HCT116 (cell line): ENCODE data around the gene PAPPA2. TPM values are rescaled to one million over a fixed set of nuclear protein-coding genes. Genes with fewer than 3 reads are reported as not detected.

Experiments used
- ATAC-seq: fragments of 200-7000 bp; cut with Tn5 transposase; 2 replicates; pipeline ENCODE4 v1.9.1; 2020; ENCODE audit warnings: mild to moderate bottlenecking, moderate library complexity
- BruUV-seq: library from RNA; stranded (reverse); fragments of 400-500 nt; replicated peaks from 2 replicates; lab custom pipeline; 2021; lab: Mats Ljungman, UMichigan
- CTCF ChIA-PET: fragments of 300-600 bp; sonication (Branson Sonifier 250); formaldehyde crosslinking; loops from one replicate; lab custom pipeline; 2021; ENCODE audit warnings: antibody characterized with exemption; lab: Charles Lee
- POLR2A ChIA-PET: fragments of 300-600, 350-600 bp; sonication (Branson Sonifier 250); formaldehyde crosslinking; loops from one replicate; lab custom pipeline; 2021; ENCODE audit warnings: antibody characterized with exemption; lab: Charles Lee
- RAD21 ChIA-PET, 2 experiments: fragments of 300-600 bp; sonication (Branson Sonifier 250); formaldehyde crosslinking; loops; one replicate each; lab custom pipeline; 2023; ENCODE audit warnings: low total read pairs in 2 of 2; ENCODE audit not compliant: uncharacterized antibody in 2 of 2, unreplicated experiment in 2 of 2, low non-redundant PET in 1 of 2; lab: Charles Lee
- DNase-seq: peaks from one replicate; pipeline ENCODE4 v3.0.0-alpha.2; 2010; ENCODE audit warnings: low read depth, low spot score
- H2AFZ ChIP-seq: fragments of 200-600 bp; shearing (Covaris generic), sonication (generic); 2 replicates; pipeline ENCODE4 v1.6.1; 2017; ENCODE audit warnings: low read depth, mixed run types, mixed read lengths, antibody characterized with exemption, low read length; ENCODE audit not compliant: poor library complexity, severe bottlenecking
- H3K27ac ChIP-seq: 2 replicates; pipeline ENCODE4 v1.5.1; 2012; ENCODE audit warnings: low read depth, low read length
- H3K27me3 ChIP-seq: fragments of 200-600 bp; sonication (generic); 2 replicates; pipeline ENCODE4 v1.6.1; 2016; ENCODE audit warnings: mixed run types, low read length, mixed read lengths; ENCODE audit not compliant: insufficient read depth
- H3K36me3 ChIP-seq, 2 experiments: fragments of 200-500 bp in 1 of 2; fragments of 200-600 bp in 1 of 2; sonication (Bioruptor generic) in 1 of 2; sonication (generic) in 1 of 2; 2 replicates each; pipeline versions ENCODE4 v1.5.1 to v1.6.1; 2014 to 2016; ENCODE audit warnings: low read length in 2 of 2, inconsistent platforms in 1 of 2, mixed read lengths in 1 of 2, mixed run types in 1 of 2; ENCODE audit not compliant: insufficient read depth in 2 of 2, control insufficient read depth in 1 of 2
- H3K4me1 ChIP-seq, 2 experiments: fragments of 200-600 bp in 1 of 2; sonication (generic) in 1 of 2; 2 replicates each; pipeline versions ENCODE4 v1.5.1 to v1.6.1; 2012 to 2017; ENCODE audit warnings: low read length in 2 of 2, inconsistent platforms in 1 of 2, mild to moderate bottlenecking in 1 of 2, mixed read lengths in 1 of 2, mixed run types in 1 of 2, moderate library complexity in 1 of 2; ENCODE audit not compliant: insufficient read depth in 2 of 2, control insufficient read depth in 1 of 2
- H3K4me2 ChIP-seq: fragments of 200-600 bp; sonication (generic); 2 replicates; pipeline ENCODE4 v1.6.1; 2017; ENCODE audit warnings: mixed run types, low read length, mixed read lengths
- H3K4me3 ChIP-seq, 2 experiments: fragments of 200-600 bp in 1 of 2; sonication (generic) in 1 of 2; replicated peaks in 1 of 2; 2 replicates each; pipeline ENCODE4 v1.5.1; 2011 to 2016; ENCODE audit warnings: low read length in 2 of 2, control low read depth in 1 of 2, low read depth in 1 of 2, mild to moderate bottlenecking in 1 of 2, mixed read lengths in 1 of 2, mixed run types in 1 of 2
- H3K79me2 ChIP-seq: fragments of 200-600 bp; sonication (generic); 2 replicates; pipeline ENCODE4 v1.6.1; 2017; ENCODE audit warnings: mild to moderate bottlenecking, mixed run types, low read length, moderate library complexity, mixed read lengths; ENCODE audit not compliant: insufficient read depth
- H3K9ac ChIP-seq: fragments of 200-600 bp; sonication (generic); 2 replicates; pipeline ENCODE4 v1.6.1; 2016; ENCODE audit warnings: low read length, mixed read lengths
- H3K9me2 ChIP-seq: fragments of 200-600 bp; sonication (generic), shearing (Covaris generic); 2 replicates; pipeline ENCODE4 v1.6.1; 2017; ENCODE audit warnings: mixed run types, mild to moderate bottlenecking, moderate library complexity; ENCODE audit not compliant: insufficient read depth
- H3K9me3 ChIP-seq, 2 experiments: fragments of 200-500 bp in 1 of 2; fragments of 200-600 bp in 1 of 2; sonication (Bioruptor generic) in 1 of 2; sonication (generic) in 1 of 2; 2 replicates each; pipeline ENCODE4 v1.6.1; 2014 to 2017; ENCODE audit warnings: low read length in 2 of 2, mixed read lengths in 2 of 2, inconsistent platforms in 1 of 2, low read depth in 1 of 2, mild to moderate bottlenecking in 1 of 2, mixed run types in 1 of 2, moderate library complexity in 1 of 2; ENCODE audit not compliant: control insufficient read depth in 1 of 2, insufficient read depth in 1 of 2
- H4K20me1 ChIP-seq: fragments of 200-600 bp; sonication (generic), shearing (Covaris generic); 2 replicates; pipeline ENCODE4 v1.6.1; 2017; ENCODE audit warnings: mixed run types, mild to moderate bottlenecking, moderate library complexity; ENCODE audit not compliant: insufficient read depth
- ATF3 ChIP-seq: IDR thresholded peaks from 2 replicates; pipeline ENCODE4 v1.6.1; 2012
- CBX3 ChIP-seq: IDR thresholded peaks from 2 replicates; pipeline ENCODE4 v1.6.1; 2012; ENCODE audit warnings: low read depth
- ELF1 ChIP-seq: IDR thresholded peaks from 2 replicates; pipeline ENCODE4 v1.6.1; 2012; ENCODE audit warnings: low read depth, borderline replicate concordance
- EZH2 ChIP-seq: fragments of 200-600 bp; sonication (generic); IDR thresholded peaks from 2 replicates; pipeline ENCODE4 v1.6.1; 2017; ENCODE audit warnings: antibody characterized with exemption, mixed run types
- JUND ChIP-seq: IDR thresholded peaks from 2 replicates; pipeline ENCODE4 v1.6.1; 2012
- POLR2AphosphoS5 ChIP-seq: IDR thresholded peaks from 2 replicates; pipeline ENCODE4 v1.6.1; 2011; ENCODE audit warnings: mild to moderate bottlenecking, low read depth, low read length, moderate library complexity
- SIN3A ChIP-seq: IDR thresholded peaks from 2 replicates; pipeline ENCODE4 v1.6.1; 2012; ENCODE audit warnings: low read depth
- SP1 ChIP-seq: IDR thresholded peaks from 2 replicates; pipeline ENCODE4 v1.6.1; 2012; ENCODE audit warnings: low read depth
- TCF7L2 ChIP-seq: IDR thresholded peaks from 2 replicates; pipeline ENCODE4 v1.7.0; 2011; ENCODE audit warnings: borderline replicate concordance, inconsistent platforms; ENCODE audit not compliant: insufficient read depth, insufficient read length; ENCODE audit errors: extremely low read depth
- ZBTB33 ChIP-seq: IDR thresholded peaks from 2 replicates; pipeline ENCODE4 v1.6.1; 2011; ENCODE audit warnings: mild to moderate bottlenecking, low read length, moderate library complexity; ENCODE audit not compliant: insufficient replicate concordance; ENCODE audit errors: extremely low read depth
- ZNF274 ChIP-seq: fragments of 200-500 bp; sonication (Bioruptor generic); IDR thresholded peaks from 2 replicates; pipeline ENCODE4 v1.6.1; 2014; ENCODE audit warnings: mild to moderate bottlenecking, low read depth, low read length, inconsistent platforms
- intact Hi-C: fragments of 100-400 bp; cut with micrococcal nuclease; formaldehyde crosslinking; loops from 2 replicates; pipeline ENCODE4 v1.10.0; 2022
- total RNA-seq: library from RNA; stranded (reverse); gene quantifications from one replicate; pipeline ENCODE4 v1.2.1, GENCODE V29; 2021; ENCODE audit not compliant: unreplicated experiment

The PAPPA2 gene
- total RNA-seq, 1 experiment from 2014 or later = not detected

- ChIA-PET CTCF (no interaction called here), POLR2A (no interaction called here)
Observed at GRCh38 chr1:176885341-176885740, 422.4 kb downstream of the PAPPA2 start.

More at GRCh38 chr1:176885341-176885740, 422.4 kb downstream of the PAPPA2 start:
- no peak for TF ChIP-seq EZH2
- no peak for TF ChIP-seq POLR2AphosphoS5
- no peak for TF ChIP-seq JUND
- TF ChIP-seq ZBTB33 = no peak
- no peak for TF ChIP-seq ELF1
- TF ChIP-seq TCF7L2 = no peak
- no peak for TF ChIP-seq ATF3
- no peak for TF ChIP-seq SIN3A
- no peak for TF ChIP-seq SP1
- TF ChIP-seq ZNF274 = no peak
- no peak for TF ChIP-seq CBX3
- Histone ChIP-seq H4K20me1 (no peaks in the 10 kb centered on the region), H3K9ac (no peak overlapping the region), H3K4me1 (no peaks in the 10 kb centered on the region), H3K9me2 (no peaks in the 10 kb centered on the region), H3K27ac (no peak overlapping the region), H2AFZ (no peak overlapping the region), H3K27me3 (peaks cover 28% of the 10 kb centered on the region), H3K36me3 (no peaks in the 10 kb centered on the region), H3K9me3 (no peaks in the 10 kb centered on the region), H3K4me3 (no peak overlapping the region), H3K4me2 (no peak overlapping the region), H3K79me2 (no peaks in the 10 kb centered on the region)
- ATAC-seq = no peak
- RAD21 ChIA-PET = no interaction called here
- intact Hi-C loops = no loop called here
- no peak for DNase-seq
- no TSS peak for BruUV-seq
